Measurements from ENCODE around the gene DIAPH2. TPM values are rescaled to one million over a fixed set of nuclear protein-coding genes. Genes with fewer than 3 reads are reported as not detected.

DIAPH2 gene
- total RNA-seq, 1 experiment from 2014 or later: 22.5 TPM

- Histone ChIP-seq H3K9me3 (replicated peaks) (no peaks in the 10 kb centered on the region), H3K36me3 (no peaks in the 10 kb centered on the region), H3K4me3 (no peak overlapping the region), H3K4me1 (peaks cover under 1% of the 10 kb centered on the region; the same call in 1 of the 2 replicates), H3K27me3 (no peaks in the 10 kb centered on the region), H3K27ac (no peak overlapping the region)
- peak; percentile 4 to 54 for DNase-seq
These were observed 305.4 kb downstream of the DIAPH2 start for GRCh38 chrX:96989830-96990571.

DNA sequence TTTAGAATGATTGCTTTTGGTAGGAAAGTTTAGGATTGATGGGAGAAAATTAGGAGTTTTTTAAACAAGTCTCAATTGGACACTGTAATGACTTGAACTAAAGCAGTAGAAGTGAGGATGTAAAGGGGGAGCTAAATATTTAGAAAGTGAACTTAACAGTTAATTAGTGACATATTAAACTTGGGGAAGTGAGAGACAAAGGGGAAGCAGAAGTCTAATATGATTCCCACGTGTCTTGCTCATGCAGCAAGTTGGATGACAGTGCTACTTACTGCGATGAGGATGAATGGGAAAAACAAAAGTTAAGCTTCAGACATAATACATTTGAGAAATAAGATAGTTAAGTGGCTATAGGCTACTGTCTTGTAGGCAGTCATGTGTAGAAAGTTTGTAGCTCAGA, 309.5 kb downstream of the DIAPH2 start:
- no peaks in the 10 kb centered on the region for H3K9me3 ChIP-seq (replicated peaks)
- H3K27ac ChIP-seq: no peak overlapping the region
- H3K36me3 ChIP-seq: no peaks in the 10 kb centered on the region
- H3K4me3 ChIP-seq: no peak overlapping the region
- H3K27me3 ChIP-seq: no peaks in the 10 kb centered on the region
- H3K4me1 ChIP-seq: peaks cover 10% of the 10 kb centered on the region; the same call in 1 of the 2 replicates
- no peak for DNase-seq

GRCh38 chrX:96997196-96997595, 312.6 kb downstream of the DIAPH2 start:
- Histone ChIP-seq H3K9me3 (replicated peaks) (no peaks in the 10 kb centered on the region), H3K4me3 (no peak overlapping the region), H3K4me1 (peaks cover 10% of the 10 kb centered on the region; the same call in 1 of the 2 replicates), H3K36me3 (no peaks in the 10 kb centered on the region), H3K27me3 (no peaks in the 10 kb centered on the region), H3K27ac (no peak overlapping the region)
- peak in 1 of 2 experiments; percentile 6 for DNase-seq

- Histone ChIP-seq H3K4me1 (peaks cover 1% of the 10 kb centered on the region; the same call in 1 of the 2 replicates), H3K36me3 (no peaks in the 10 kb centered on the region), H3K4me3 (no peak overlapping the region), H3K27me3 (no peaks in the 10 kb centered on the region), H3K9me3 (replicated peaks) (no peaks in the 10 kb centered on the region), H3K27ac (no peak overlapping the region)
- no peak for DNase-seq
These were observed 316.2 kb downstream of the DIAPH2 start for GRCh38 chrX:97000682-97001368.

- DNase-seq: peak in 1 of 2 experiments; percentile 1
- no peaks in the 10 kb centered on the region for H3K4me1 ChIP-seq
These were observed 321.5 kb downstream of the DIAPH2 start for GRCh38 chrX:97006167-97006566.

DNA sequence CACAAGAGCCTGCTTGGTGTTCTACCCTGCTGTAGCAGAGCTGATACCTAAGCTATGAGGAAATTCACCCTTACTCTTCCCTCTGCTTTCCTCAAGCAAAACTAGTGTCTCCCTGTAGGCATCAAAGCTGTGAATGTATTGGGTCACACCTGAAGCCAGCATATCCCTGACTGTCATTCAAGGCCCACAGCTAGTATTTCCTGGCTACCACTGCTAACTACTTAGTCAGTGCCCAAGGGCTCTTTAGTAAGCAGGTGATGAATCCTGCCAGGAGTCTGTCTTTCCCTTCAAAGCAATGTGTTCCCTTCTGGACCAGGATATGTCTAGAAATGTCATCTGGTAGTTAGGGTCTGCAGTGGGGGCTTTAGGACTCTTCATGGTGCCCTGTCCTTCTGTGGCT, 324.7 kb downstream of the DIAPH2 start:
- no peak for DNase-seq
- H3K4me1 ChIP-seq: no peaks in the 10 kb centered on the region
- H3K9me3 ChIP-seq (replicated peaks): no peaks in the 10 kb centered on the region
- no peak overlapping the region for H3K4me3 ChIP-seq
- no peaks in the 10 kb centered on the region for H3K27me3 ChIP-seq
- H3K27ac ChIP-seq: no peak overlapping the region
- H3K36me3 ChIP-seq: no peaks in the 10 kb centered on the region

More at GRCh38 chrX:97006167-97006566, 321.5 kb downstream of the DIAPH2 start:
- Histone ChIP-seq H3K36me3 (no peaks in the 10 kb centered on the region), H3K27ac (no peak overlapping the region), H3K9me3 (replicated peaks) (no peaks in the 10 kb centered on the region), H3K4me3 (no peak overlapping the region), H3K27me3 (no peaks in the 10 kb centered on the region)

- no peak overlapping the region for H3K4me3 ChIP-seq
- H3K27me3 ChIP-seq: no peaks in the 10 kb centered on the region
- H3K27ac ChIP-seq: no peak overlapping the region
- H3K36me3 ChIP-seq: no peaks in the 10 kb centered on the region
- no peak for DNase-seq
- no peaks in the 10 kb centered on the region for H3K4me1 ChIP-seq
- no peaks in the 10 kb centered on the region for H3K9me3 ChIP-seq (replicated peaks)
These were observed 326.9 kb downstream of the DIAPH2 start for GRCh38 chrX:97011540-97011939.

- H3K4me1 ChIP-seq: no peaks in the 10 kb centered on the region
- no peak overlapping the region for H3K27ac ChIP-seq
- DNase-seq: no peak
- no peaks in the 10 kb centered on the region for H3K9me3 ChIP-seq (replicated peaks)
- H3K27me3 ChIP-seq: no peaks in the 10 kb centered on the region
- no peak overlapping the region for H3K4me3 ChIP-seq
- H3K36me3 ChIP-seq: no peaks in the 10 kb centered on the region
These were observed 331.5 kb downstream of the DIAPH2 start for GRCh38 chrX:97016106-97016505.

GRCh38 chrX:97021680-97022079, 337.0 kb downstream of the DIAPH2 start:
- no peak overlapping the region for H3K27ac ChIP-seq
- no peaks in the 10 kb centered on the region for H3K4me1 ChIP-seq
- H3K9me3 ChIP-seq (replicated peaks): no peaks in the 10 kb centered on the region
- no peak overlapping the region for H3K4me3 ChIP-seq
- no peaks in the 10 kb centered on the region for H3K36me3 ChIP-seq
- H3K27me3 ChIP-seq: no peaks in the 10 kb centered on the region
- DNase-seq: no peak

GRCh38 chrX:97026406-97026805, 341.8 kb downstream of the DIAPH2 start:
- Histone ChIP-seq H3K27ac (no peak overlapping the region), H3K4me3 (no peak overlapping the region), H3K36me3 (no peaks in the 10 kb centered on the region), H3K27me3 (no peaks in the 10 kb centered on the region), H3K4me1 (no peaks in the 10 kb centered on the region), H3K9me3 (replicated peaks) (no peaks in the 10 kb centered on the region)
- peak in 1 of 2 experiments; percentile 28 for DNase-seq

GRCh38 chrX:97027384-97027922, 342.8 kb downstream of the DIAPH2 start:
- Histone ChIP-seq H3K4me1 (no peaks in the 10 kb centered on the region), H3K4me3 (no peak overlapping the region), H3K27ac (no peak overlapping the region), H3K36me3 (no peaks in the 10 kb centered on the region), H3K27me3 (no peaks in the 10 kb centered on the region), H3K9me3 (replicated peaks) (no peaks in the 10 kb centered on the region)
- DNase-seq: peak; percentile 3 to 32

- no peaks in the 10 kb centered on the region for H3K4me1 ChIP-seq
These were observed 345.8 kb downstream of the DIAPH2 start for GRCh38 chrX:97030463-97030862.

GRCh38 chrX:97030947-97031346, 346.3 kb downstream of the DIAPH2 start:
- Histone ChIP-seq H3K4me3 (no peak overlapping the region), H3K36me3 (no peaks in the 10 kb centered on the region), H3K27ac (no peak overlapping the region), H3K9me3 (replicated peaks) (no peaks in the 10 kb centered on the region), H3K27me3 (no peaks in the 10 kb centered on the region), H3K4me1 (no peaks in the 10 kb centered on the region)
- no peak for DNase-seq

More at GRCh38 chrX:97030463-97030862, 345.8 kb downstream of the DIAPH2 start:
- no peaks in the 10 kb centered on the region for H3K9me3 ChIP-seq (replicated peaks)
- H3K4me3 ChIP-seq: no peak overlapping the region
- no peaks in the 10 kb centered on the region for H3K27me3 ChIP-seq
- H3K36me3 ChIP-seq: no peaks in the 10 kb centered on the region
- no peak overlapping the region for H3K27ac ChIP-seq
- DNase-seq: no peak

DNA sequence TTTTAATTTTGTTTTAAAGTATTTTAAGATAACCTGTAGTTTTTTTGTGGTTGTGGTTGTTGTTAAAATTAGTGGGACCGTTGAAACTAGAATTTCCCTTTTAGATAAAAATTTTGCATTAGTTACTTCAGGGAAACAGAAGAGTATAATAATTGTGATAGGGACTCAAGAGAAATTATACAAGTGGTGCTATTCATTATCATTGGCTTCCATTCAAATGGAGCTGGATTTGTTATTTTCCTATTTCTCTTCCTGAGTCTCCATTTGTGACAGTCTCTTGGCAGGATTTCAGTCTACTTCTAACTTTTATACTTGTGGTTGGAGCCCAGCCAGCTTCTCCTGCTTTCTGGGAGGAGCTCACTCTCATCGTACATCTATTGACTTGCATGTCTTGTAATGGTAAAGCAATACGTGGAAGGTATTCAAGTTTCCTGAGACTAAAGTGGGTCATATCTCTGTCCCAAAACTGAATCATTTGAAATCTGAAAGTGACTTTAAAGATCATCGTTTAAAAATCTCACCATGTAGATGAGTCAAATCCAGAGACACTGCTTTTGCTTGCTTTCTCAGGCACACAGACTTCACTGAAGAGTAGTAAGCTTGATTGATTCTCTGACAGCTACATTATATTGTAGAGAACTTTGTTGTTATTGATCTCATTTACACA, 354.9 kb downstream of the DIAPH2 start:
- peak in 1 of 2 experiments; percentile 7 for DNase-seq
- no peaks in the 10 kb centered on the region for H3K4me1 ChIP-seq
- no peaks in the 10 kb centered on the region for H3K36me3 ChIP-seq
- no peaks in the 10 kb centered on the region for H3K27me3 ChIP-seq
- no peaks in the 10 kb centered on the region for H3K9me3 ChIP-seq (replicated peaks)
- no peak overlapping the region for H3K27ac ChIP-seq
- no peak overlapping the region for H3K4me3 ChIP-seq

GRCh38 chrX:97045470-97045869, 360.8 kb downstream of the DIAPH2 start:
- H3K36me3 ChIP-seq: no peaks in the 10 kb centered on the region
- H3K4me3 ChIP-seq: no peak overlapping the region
- no peak overlapping the region for H3K27ac ChIP-seq
- DNase-seq: no peak
- H3K27me3 ChIP-seq: no peaks in the 10 kb centered on the region
- no peaks in the 10 kb centered on the region for H3K4me1 ChIP-seq
- no peaks in the 10 kb centered on the region for H3K9me3 ChIP-seq (replicated peaks)
